HCT116 (cell line): Measurements from ENCODE around the gene FAM184A. TPM values are rescaled to one million over a fixed set of nuclear protein-coding genes. Genes with fewer than 3 reads are reported as not detected.

Experiments used
- ATAC-seq: fragments of 200-7000 bp; cut with Tn5 transposase; 2 replicates; pipeline ENCODE4 v1.9.1; 2020; ENCODE audit warnings: mild to moderate bottlenecking, moderate library complexity
- BruUV-seq: library from RNA; stranded (reverse); fragments of 400-500 nt; replicated peaks from 2 replicates; lab custom pipeline; 2021; lab: Mats Ljungman, UMichigan
- CTCF ChIA-PET: fragments of 300-600 bp; sonication (Branson Sonifier 250); formaldehyde crosslinking; loops from one replicate; lab custom pipeline; 2021; ENCODE audit warnings: antibody characterized with exemption; lab: Charles Lee
- POLR2A ChIA-PET: fragments of 300-600, 350-600 bp; sonication (Branson Sonifier 250); formaldehyde crosslinking; loops from one replicate; lab custom pipeline; 2021; ENCODE audit warnings: antibody characterized with exemption; lab: Charles Lee
- RAD21 ChIA-PET, 2 experiments: fragments of 300-600 bp; sonication (Branson Sonifier 250); formaldehyde crosslinking; loops; one replicate each; lab custom pipeline; 2023; ENCODE audit warnings: low total read pairs in 2 of 2; ENCODE audit not compliant: uncharacterized antibody in 2 of 2, unreplicated experiment in 2 of 2, low non-redundant PET in 1 of 2; lab: Charles Lee
- DNase-seq: peaks from one replicate; pipeline ENCODE4 v3.0.0-alpha.2; 2010; ENCODE audit warnings: low read depth, low spot score
- H2AFZ ChIP-seq: fragments of 200-600 bp; shearing (Covaris generic), sonication (generic); 2 replicates; pipeline ENCODE4 v1.6.1; 2017; ENCODE audit warnings: low read depth, mixed run types, mixed read lengths, antibody characterized with exemption, low read length; ENCODE audit not compliant: poor library complexity, severe bottlenecking
- H3K27ac ChIP-seq: 2 replicates; pipeline ENCODE4 v1.5.1; 2012; ENCODE audit warnings: low read depth, low read length
- H3K27me3 ChIP-seq: fragments of 200-600 bp; sonication (generic); 2 replicates; pipeline ENCODE4 v1.6.1; 2016; ENCODE audit warnings: mixed run types, low read length, mixed read lengths; ENCODE audit not compliant: insufficient read depth
- H3K36me3 ChIP-seq, 2 experiments: fragments of 200-500 bp in 1 of 2; fragments of 200-600 bp in 1 of 2; sonication (Bioruptor generic) in 1 of 2; sonication (generic) in 1 of 2; 2 replicates each; pipeline versions ENCODE4 v1.5.1 to v1.6.1; 2014 to 2016; ENCODE audit warnings: low read length in 2 of 2, inconsistent platforms in 1 of 2, mixed read lengths in 1 of 2, mixed run types in 1 of 2; ENCODE audit not compliant: insufficient read depth in 2 of 2, control insufficient read depth in 1 of 2
- H3K4me1 ChIP-seq, 2 experiments: fragments of 200-600 bp in 1 of 2; sonication (generic) in 1 of 2; 2 replicates each; pipeline versions ENCODE4 v1.5.1 to v1.6.1; 2012 to 2017; ENCODE audit warnings: low read length in 2 of 2, inconsistent platforms in 1 of 2, mild to moderate bottlenecking in 1 of 2, mixed read lengths in 1 of 2, mixed run types in 1 of 2, moderate library complexity in 1 of 2; ENCODE audit not compliant: insufficient read depth in 2 of 2, control insufficient read depth in 1 of 2
- H3K4me2 ChIP-seq: fragments of 200-600 bp; sonication (generic); 2 replicates; pipeline ENCODE4 v1.6.1; 2017; ENCODE audit warnings: mixed run types, low read length, mixed read lengths
- H3K4me3 ChIP-seq, 2 experiments: fragments of 200-600 bp in 1 of 2; sonication (generic) in 1 of 2; replicated peaks in 1 of 2; 2 replicates each; pipeline ENCODE4 v1.5.1; 2011 to 2016; ENCODE audit warnings: low read length in 2 of 2, control low read depth in 1 of 2, low read depth in 1 of 2, mild to moderate bottlenecking in 1 of 2, mixed read lengths in 1 of 2, mixed run types in 1 of 2
- H3K79me2 ChIP-seq: fragments of 200-600 bp; sonication (generic); 2 replicates; pipeline ENCODE4 v1.6.1; 2017; ENCODE audit warnings: mild to moderate bottlenecking, mixed run types, low read length, moderate library complexity, mixed read lengths; ENCODE audit not compliant: insufficient read depth
- H3K9ac ChIP-seq: fragments of 200-600 bp; sonication (generic); 2 replicates; pipeline ENCODE4 v1.6.1; 2016; ENCODE audit warnings: low read length, mixed read lengths
- H3K9me2 ChIP-seq: fragments of 200-600 bp; sonication (generic), shearing (Covaris generic); 2 replicates; pipeline ENCODE4 v1.6.1; 2017; ENCODE audit warnings: mixed run types, mild to moderate bottlenecking, moderate library complexity; ENCODE audit not compliant: insufficient read depth
- H3K9me3 ChIP-seq, 2 experiments: fragments of 200-500 bp in 1 of 2; fragments of 200-600 bp in 1 of 2; sonication (Bioruptor generic) in 1 of 2; sonication (generic) in 1 of 2; 2 replicates each; pipeline ENCODE4 v1.6.1; 2014 to 2017; ENCODE audit warnings: low read length in 2 of 2, mixed read lengths in 2 of 2, inconsistent platforms in 1 of 2, low read depth in 1 of 2, mild to moderate bottlenecking in 1 of 2, mixed run types in 1 of 2, moderate library complexity in 1 of 2; ENCODE audit not compliant: control insufficient read depth in 1 of 2, insufficient read depth in 1 of 2
- H4K20me1 ChIP-seq: fragments of 200-600 bp; sonication (generic), shearing (Covaris generic); 2 replicates; pipeline ENCODE4 v1.6.1; 2017; ENCODE audit warnings: mixed run types, mild to moderate bottlenecking, moderate library complexity; ENCODE audit not compliant: insufficient read depth
- CEBPB ChIP-seq: IDR thresholded peaks from 2 replicates; pipeline ENCODE4 v1.6.1; 2012; ENCODE audit warnings: low read depth
- EZH2 ChIP-seq: fragments of 200-600 bp; sonication (generic); IDR thresholded peaks from 2 replicates; pipeline ENCODE4 v1.6.1; 2017; ENCODE audit warnings: antibody characterized with exemption, mixed run types
- EZH2phosphoT487 ChIP-seq: fragments of 200-600 bp; IDR thresholded peaks from 2 replicates; pipeline ENCODE4 v1.6.1; 2018; ENCODE audit warnings: antibody characterized with exemption, borderline replicate concordance
- MAX ChIP-seq: IDR thresholded peaks from 2 replicates; pipeline ENCODE4 v1.6.1; 2012
- POLR2A ChIP-seq: IDR thresholded peaks from 2 replicates; pipeline ENCODE4 v1.7.0; 2011; ENCODE audit warnings: borderline replicate concordance; ENCODE audit not compliant: insufficient read depth, insufficient read length; ENCODE audit errors: extremely low read depth
- POLR2AphosphoS5 ChIP-seq: IDR thresholded peaks from 2 replicates; pipeline ENCODE4 v1.6.1; 2011; ENCODE audit warnings: mild to moderate bottlenecking, low read depth, low read length, moderate library complexity
- RAD21 ChIP-seq: IDR thresholded peaks from 2 replicates; pipeline ENCODE4 v1.6.1; 2012; ENCODE audit warnings: low read depth, mild to moderate bottlenecking
- SRF ChIP-seq: IDR thresholded peaks from 2 replicates; pipeline ENCODE4 v1.6.1; 2012; ENCODE audit warnings: low read depth
- ZFX ChIP-seq: fragments of 450-650 bp; IDR thresholded peaks from 2 replicates; pipeline ENCODE4 v1.6.1; 2017
- intact Hi-C: fragments of 100-400 bp; cut with micrococcal nuclease; formaldehyde crosslinking; loops from 2 replicates; pipeline ENCODE4 v1.10.0; 2022
- total RNA-seq: library from RNA; stranded (reverse); gene quantifications from one replicate; pipeline ENCODE4 v1.2.1, GENCODE V29; 2021; ENCODE audit not compliant: unreplicated experiment
- TF ChIP-seq, protein P1 (sequence below), 3 experiments: fragments of 200-600 bp in 1 of 3; sonication (generic) in 1 of 3; IDR thresholded peaks in 2 of 3; conservative IDR thresholded peaks in 1 of 3; 2 replicates each; pipeline ENCODE4 v1.5.1; 2012 to 2017; ENCODE audit warnings: low read depth in 2 of 3, low read length in 2 of 3, antibody characterized with exemption in 1 of 3, borderline replicate concordance in 1 of 3, control low read depth in 1 of 3, mild to moderate bottlenecking in 1 of 3, mixed read lengths in 1 of 3, mixed run types in 1 of 3, moderate library complexity in 1 of 3; ENCODE audit not compliant: insufficient read depth in 1 of 3
- TF ChIP-seq, protein P2 (sequence below): IDR thresholded peaks from 2 replicates; pipeline ENCODE4 v1.6.1; 2012; ENCODE audit warnings: low read depth
- TF ChIP-seq, protein P3 (sequence below): IDR thresholded peaks from 2 replicates; pipeline ENCODE4 v1.6.1; 2012
- TF ChIP-seq, protein P4 (sequence below): IDR thresholded peaks from 2 replicates; pipeline ENCODE4 v1.6.1; 2011; ENCODE audit warnings: mild to moderate bottlenecking, low read length, moderate library complexity; ENCODE audit not compliant: insufficient replicate concordance; ENCODE audit errors: extremely low read depth

The FAM184A gene
- total RNA-seq, 1 experiment from 2014 or later, result 2.4 TPM

DNA sequence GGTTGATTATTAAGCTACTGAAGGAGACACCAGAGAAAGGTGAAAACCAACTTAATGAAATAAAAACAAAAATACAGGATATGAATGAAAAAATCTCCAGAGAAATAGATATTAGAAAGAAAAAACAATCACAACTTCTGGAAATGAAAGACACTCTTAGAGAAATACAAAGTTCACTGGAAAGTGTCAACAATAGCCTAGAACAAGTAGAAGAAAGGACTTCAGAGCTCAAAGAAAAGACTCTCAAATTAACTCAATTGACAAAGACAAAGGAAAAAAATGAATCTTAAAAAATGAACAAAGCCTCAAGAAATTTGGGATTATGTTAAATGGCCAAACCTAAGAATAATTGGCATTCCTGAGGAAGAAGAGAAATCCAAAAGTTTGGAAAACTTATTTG lies 133.2 kb downstream of the FAM184A start:
- Histone ChIP-seq H3K27ac (no peak overlapping the region), H3K4me2 (no peak overlapping the region), H3K4me3 (no peak overlapping the region)
- CTCF ChIA-PET, result no interaction called here
- no peak for DNase-seq
- TF ChIP-seq SRF, result no peak
- no peak for TF ChIP-seq RAD21
- TF ChIP-seq, all 23 proteins: peak for 0
- no peaks in the 10 kb centered on the region for H4K20me1 ChIP-seq
- H3K4me1 ChIP-seq, result no peaks in the 10 kb centered on the region
- ATAC-seq, result no peak
- ChIA-PET RAD21 (no interaction called here), POLR2A (no interaction called here)
- intact Hi-C loops, result no loop called here
- H3K9ac ChIP-seq, result no peak overlapping the region
- BruUV-seq, result no TSS peak
- H3K79me2 ChIP-seq, result no peaks in the 10 kb centered on the region
- H3K9me3 ChIP-seq, result no peaks in the 10 kb centered on the region
- H2AFZ ChIP-seq, result no peak overlapping the region
- H3K27me3 ChIP-seq, result no peaks in the 10 kb centered on the region
- H3K36me3 ChIP-seq, result no peaks in the 10 kb centered on the region
- H3K9me2 ChIP-seq, result no peaks in the 10 kb centered on the region

DNA sequence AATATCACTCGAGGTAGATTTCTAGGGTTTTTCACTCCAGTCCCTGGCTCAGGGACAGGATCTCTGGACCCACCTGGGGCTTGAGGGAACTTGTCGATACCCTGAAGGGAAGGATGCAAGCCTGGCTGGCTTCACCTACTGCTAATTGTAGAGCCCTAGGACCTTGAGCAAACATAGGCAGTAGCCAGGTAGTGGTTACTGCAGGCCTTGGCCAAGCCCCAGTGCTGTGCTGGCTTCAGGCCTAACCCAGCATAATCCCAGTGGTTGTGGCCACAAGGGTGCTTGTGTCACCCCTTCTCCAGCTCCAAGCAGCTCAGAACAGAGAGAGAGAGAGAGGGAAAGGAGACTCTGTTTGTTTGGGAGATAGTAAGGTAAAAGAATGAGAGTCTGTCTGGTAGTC lies 137.7 kb downstream of the FAM184A start:
- no peaks in the 10 kb centered on the region for H3K9me2 ChIP-seq
- no peaks in the 10 kb centered on the region for H3K79me2 ChIP-seq
- no peak overlapping the region for H2AFZ ChIP-seq
- H4K20me1 ChIP-seq, result no peaks in the 10 kb centered on the region
- H3K4me1 ChIP-seq, result peaks cover 0 to under 1% of the 10 kb centered on the region in 2 experiments; a peak in 1 of 4 replicates
- BruUV-seq, result no TSS peak
- H3K36me3 ChIP-seq, result no peaks in the 10 kb centered on the region
- DNase-seq (no peak), ATAC-seq (no peak)
- intact Hi-C loops, result no loop called here
- no peak overlapping the region for H3K4me3 ChIP-seq
- H3K27ac ChIP-seq, result no peak overlapping the region
- POLR2A ChIA-PET, result no interaction called here
- RAD21 ChIA-PET, result no interaction called here
- H3K4me2 ChIP-seq, result no peak overlapping the region
- H3K27me3 ChIP-seq, result no peaks in the 10 kb centered on the region
- no peak for TF ChIP-seq EZH2phosphoT487
- TF ChIP-seq, protein P1, sequence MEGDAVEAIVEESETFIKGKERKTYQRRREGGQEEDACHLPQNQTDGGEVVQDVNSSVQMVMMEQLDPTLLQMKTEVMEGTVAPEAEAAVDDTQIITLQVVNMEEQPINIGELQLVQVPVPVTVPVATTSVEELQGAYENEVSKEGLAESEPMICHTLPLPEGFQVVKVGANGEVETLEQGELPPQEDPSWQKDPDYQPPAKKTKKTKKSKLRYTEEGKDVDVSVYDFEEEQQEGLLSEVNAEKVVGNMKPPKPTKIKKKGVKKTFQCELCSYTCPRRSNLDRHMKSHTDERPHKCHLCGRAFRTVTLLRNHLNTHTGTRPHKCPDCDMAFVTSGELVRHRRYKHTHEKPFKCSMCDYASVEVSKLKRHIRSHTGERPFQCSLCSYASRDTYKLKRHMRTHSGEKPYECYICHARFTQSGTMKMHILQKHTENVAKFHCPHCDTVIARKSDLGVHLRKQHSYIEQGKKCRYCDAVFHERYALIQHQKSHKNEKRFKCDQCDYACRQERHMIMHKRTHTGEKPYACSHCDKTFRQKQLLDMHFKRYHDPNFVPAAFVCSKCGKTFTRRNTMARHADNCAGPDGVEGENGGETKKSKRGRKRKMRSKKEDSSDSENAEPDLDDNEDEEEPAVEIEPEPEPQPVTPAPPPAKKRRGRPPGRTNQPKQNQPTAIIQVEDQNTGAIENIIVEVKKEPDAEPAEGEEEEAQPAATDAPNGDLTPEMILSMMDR (IDR thresholded peaks at IDR 0.05 in 2 of 3, conservative IDR thresholded peaks at IDR 0.05 in 1 of 3; ENCODE audit: borderline replicate concordance in 1 of 3, insufficient read depth in 1 of 3, low read depth in 2 of 3, low read length in 2 of 3), result no peak
- no peak for TF ChIP-seq POLR2A
- no peak for TF ChIP-seq CEBPB
- TF ChIP-seq, protein P2, sequence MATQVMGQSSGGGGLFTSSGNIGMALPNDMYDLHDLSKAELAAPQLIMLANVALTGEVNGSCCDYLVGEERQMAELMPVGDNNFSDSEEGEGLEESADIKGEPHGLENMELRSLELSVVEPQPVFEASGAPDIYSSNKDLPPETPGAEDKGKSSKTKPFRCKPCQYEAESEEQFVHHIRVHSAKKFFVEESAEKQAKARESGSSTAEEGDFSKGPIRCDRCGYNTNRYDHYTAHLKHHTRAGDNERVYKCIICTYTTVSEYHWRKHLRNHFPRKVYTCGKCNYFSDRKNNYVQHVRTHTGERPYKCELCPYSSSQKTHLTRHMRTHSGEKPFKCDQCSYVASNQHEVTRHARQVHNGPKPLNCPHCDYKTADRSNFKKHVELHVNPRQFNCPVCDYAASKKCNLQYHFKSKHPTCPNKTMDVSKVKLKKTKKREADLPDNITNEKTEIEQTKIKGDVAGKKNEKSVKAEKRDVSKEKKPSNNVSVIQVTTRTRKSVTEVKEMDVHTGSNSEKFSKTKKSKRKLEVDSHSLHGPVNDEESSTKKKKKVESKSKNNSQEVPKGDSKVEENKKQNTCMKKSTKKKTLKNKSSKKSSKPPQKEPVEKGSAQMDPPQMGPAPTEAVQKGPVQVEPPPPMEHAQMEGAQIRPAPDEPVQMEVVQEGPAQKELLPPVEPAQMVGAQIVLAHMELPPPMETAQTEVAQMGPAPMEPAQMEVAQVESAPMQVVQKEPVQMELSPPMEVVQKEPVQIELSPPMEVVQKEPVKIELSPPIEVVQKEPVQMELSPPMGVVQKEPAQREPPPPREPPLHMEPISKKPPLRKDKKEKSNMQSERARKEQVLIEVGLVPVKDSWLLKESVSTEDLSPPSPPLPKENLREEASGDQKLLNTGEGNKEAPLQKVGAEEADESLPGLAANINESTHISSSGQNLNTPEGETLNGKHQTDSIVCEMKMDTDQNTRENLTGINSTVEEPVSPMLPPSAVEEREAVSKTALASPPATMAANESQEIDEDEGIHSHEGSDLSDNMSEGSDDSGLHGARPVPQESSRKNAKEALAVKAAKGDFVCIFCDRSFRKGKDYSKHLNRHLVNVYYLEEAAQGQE, result no peak
- TF ChIP-seq ZFX, result no peak
- TF ChIP-seq MAX, result no peak
- TF ChIP-seq POLR2AphosphoS5, result no peak
- TF ChIP-seq EZH2, result no peak
- TF ChIP-seq, protein P3, sequence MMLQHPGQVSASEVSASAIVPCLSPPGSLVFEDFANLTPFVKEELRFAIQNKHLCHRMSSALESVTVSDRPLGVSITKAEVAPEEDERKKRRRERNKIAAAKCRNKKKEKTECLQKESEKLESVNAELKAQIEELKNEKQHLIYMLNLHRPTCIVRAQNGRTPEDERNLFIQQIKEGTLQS, result no peak
- TF ChIP-seq, protein P4, sequence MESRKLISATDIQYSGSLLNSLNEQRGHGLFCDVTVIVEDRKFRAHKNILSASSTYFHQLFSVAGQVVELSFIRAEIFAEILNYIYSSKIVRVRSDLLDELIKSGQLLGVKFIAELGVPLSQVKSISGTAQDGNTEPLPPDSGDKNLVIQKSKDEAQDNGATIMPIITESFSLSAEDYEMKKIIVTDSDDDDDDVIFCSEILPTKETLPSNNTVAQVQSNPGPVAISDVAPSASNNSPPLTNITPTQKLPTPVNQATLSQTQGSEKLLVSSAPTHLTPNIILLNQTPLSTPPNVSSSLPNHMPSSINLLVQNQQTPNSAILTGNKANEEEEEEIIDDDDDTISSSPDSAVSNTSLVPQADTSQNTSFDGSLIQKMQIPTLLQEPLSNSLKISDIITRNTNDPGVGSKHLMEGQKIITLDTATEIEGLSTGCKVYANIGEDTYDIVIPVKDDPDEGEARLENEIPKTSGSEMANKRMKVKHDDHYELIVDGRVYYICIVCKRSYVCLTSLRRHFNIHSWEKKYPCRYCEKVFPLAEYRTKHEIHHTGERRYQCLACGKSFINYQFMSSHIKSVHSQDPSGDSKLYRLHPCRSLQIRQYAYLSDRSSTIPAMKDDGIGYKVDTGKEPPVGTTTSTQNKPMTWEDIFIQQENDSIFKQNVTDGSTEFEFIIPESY, result no peak
- TF ChIP-seq, all 23 proteins: peak for 0
- CTCF ChIA-PET, result no interaction called here
- H3K9ac ChIP-seq, result no peak overlapping the region
- H3K9me3 ChIP-seq, result no peaks in the 10 kb centered on the region
